ENCODE measurements around the gene ERN1.

ERN1 gene

DNA sequence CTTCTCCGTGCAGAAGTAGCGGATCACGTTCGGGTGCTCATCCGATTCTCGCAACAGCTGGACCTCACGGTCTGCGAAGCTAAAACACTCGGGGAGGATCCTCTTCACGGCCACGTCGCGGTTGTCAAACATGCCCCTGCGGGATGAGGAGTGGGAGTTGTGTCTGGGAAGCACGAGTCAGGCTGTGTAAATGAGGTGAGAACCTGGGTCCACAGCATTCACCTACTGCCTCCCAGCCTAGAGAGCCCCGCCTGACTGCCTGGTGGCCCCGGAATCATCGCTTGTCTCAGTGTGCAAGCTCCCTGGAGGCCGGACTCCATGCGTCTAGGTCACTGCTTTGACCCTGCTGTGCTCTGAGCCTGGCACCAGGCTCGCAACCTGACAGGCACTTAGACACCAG lies 75.6 kb downstream of the ERN1 start:
- H3K27me3 ChIP-seq (ENCODE audit: control insufficient read depth in 2 of 2, insufficient read depth in 2 of 2, low read length in 2 of 2) = no peaks in the 10 kb centered on the region
- H3K9ac ChIP-seq (ENCODE audit: low read depth in 1 of 2, low read length in 2 of 2) = no peak overlapping the region
- H3K9me3 ChIP-seq (ENCODE audit: control insufficient read depth in 2 of 2, low read length in 2 of 2) = no peaks in the 10 kb centered on the region
- peaks cover 66 to 68% of the 10 kb centered on the region in 2 donors for H3K36me3 ChIP-seq (ENCODE audit: control insufficient read depth in 2 of 2, insufficient read depth in 2 of 2, low read length in 2 of 2)
- no peak overlapping the region for H3K27ac ChIP-seq (ENCODE audit: low read depth in 2 of 2, low read length in 2 of 2)
- H3K4me1 ChIP-seq (ENCODE audit: control insufficient read depth in 2 of 2, insufficient read depth in 2 of 2, low read length in 2 of 2) = no peaks in the 10 kb centered on the region
- no peak overlapping the region for H3K4me3 ChIP-seq (ENCODE audit: low read length in 2 of 2)

DNA sequence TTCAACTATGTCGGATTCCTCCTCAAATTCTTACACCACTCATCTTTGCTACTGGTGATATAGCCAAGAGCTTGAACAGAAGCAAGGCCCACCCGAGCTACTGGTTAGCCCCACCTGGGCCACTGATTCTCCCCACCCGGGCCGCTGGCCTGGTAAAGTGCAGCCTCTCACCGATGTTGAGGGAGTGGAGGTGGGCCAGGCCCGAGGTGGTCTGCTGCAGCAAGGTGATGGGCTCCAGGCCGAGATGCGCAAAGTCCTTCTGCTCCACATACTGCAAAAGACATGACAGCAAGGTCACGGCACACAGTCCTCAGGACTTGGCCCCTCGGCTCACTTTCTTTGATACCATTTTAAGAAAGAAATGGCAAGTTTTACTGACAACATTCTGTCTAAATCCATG lies 76.8 kb downstream of the ERN1 start:
- Histone ChIP-seq H3K9me3 (ENCODE audit: control insufficient read depth in 2 of 2, low read length in 2 of 2) (no peaks in the 10 kb centered on the region), H3K36me3 (ENCODE audit: control insufficient read depth in 2 of 2, insufficient read depth in 2 of 2, low read length in 2 of 2) (peaks cover 74 to 76% of the 10 kb centered on the region in 2 donors), H3K27me3 (ENCODE audit: control insufficient read depth in 2 of 2, insufficient read depth in 2 of 2, low read length in 2 of 2) (no peaks in the 10 kb centered on the region), H3K9ac (ENCODE audit: low read depth in 1 of 2, low read length in 2 of 2) (no peak overlapping the region), H3K27ac (ENCODE audit: low read depth in 2 of 2, low read length in 2 of 2) (no peak overlapping the region), H3K4me1 (ENCODE audit: control insufficient read depth in 2 of 2, insufficient read depth in 2 of 2, low read length in 2 of 2) (no peaks in the 10 kb centered on the region), H3K4me3 (ENCODE audit: low read length in 2 of 2) (no peak overlapping the region)

DNA sequence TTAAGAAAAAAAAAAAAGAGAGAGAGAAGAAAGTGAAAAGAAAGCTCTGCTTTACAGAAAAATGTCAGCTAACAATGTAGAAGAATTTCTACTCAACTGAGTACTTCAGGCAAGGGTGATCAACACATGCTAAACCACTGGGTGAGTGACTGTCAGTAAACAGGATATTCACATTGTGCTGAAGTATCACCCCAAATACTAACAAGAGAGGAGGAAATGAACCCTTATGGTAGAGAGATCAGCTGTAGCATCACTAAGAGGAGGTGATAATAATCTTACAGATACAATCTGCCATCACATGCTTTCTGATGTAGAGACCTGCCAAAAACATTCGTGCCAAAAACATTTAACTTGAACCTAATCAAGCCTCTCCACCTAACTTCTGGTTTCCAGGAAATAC lies 78.8 kb downstream of the ERN1 start:
- no peaks in the 10 kb centered on the region for H3K4me1 ChIP-seq (ENCODE audit: control insufficient read depth in 2 of 2, insufficient read depth in 2 of 2, low read length in 2 of 2)
- no peaks in the 10 kb centered on the region for H3K27me3 ChIP-seq (ENCODE audit: control insufficient read depth in 2 of 2, insufficient read depth in 2 of 2, low read length in 2 of 2)
- no peak overlapping the region for H3K4me3 ChIP-seq (ENCODE audit: low read length in 2 of 2)
- no peak overlapping the region for H3K9ac ChIP-seq (ENCODE audit: low read depth in 1 of 2, low read length in 2 of 2)
- H3K9me3 ChIP-seq (ENCODE audit: control insufficient read depth in 2 of 2, low read length in 2 of 2) = no peaks in the 10 kb centered on the region
- H3K27ac ChIP-seq (ENCODE audit: low read depth in 2 of 2, low read length in 2 of 2) = no peak overlapping the region
- H3K36me3 ChIP-seq (ENCODE audit: control insufficient read depth in 2 of 2, insufficient read depth in 2 of 2, low read length in 2 of 2) = peaks cover 74 to 75% of the 10 kb centered on the region in 2 donors

DNA sequence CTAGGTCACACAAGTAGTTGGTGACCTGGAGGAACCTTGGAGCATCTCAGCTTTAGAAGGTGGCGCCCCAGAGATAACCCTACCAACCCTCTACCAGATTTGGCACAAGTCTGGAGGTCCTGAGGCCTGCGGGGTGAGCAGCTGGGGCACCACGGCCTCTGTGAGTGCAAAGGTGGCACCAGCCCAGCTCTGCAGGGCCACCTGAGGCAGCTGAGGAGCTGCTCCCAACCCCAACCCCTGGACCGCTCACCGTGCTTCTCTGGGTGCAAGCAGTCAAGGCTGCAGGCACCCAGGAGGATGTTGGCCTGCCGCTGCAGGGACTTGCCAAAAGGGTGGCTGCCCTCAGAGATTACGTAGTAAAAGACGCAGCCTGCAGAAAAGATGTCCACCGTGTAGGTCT lies 81.1 kb downstream of the ERN1 start:
- no peaks in the 10 kb centered on the region for H3K4me1 ChIP-seq (ENCODE audit: control insufficient read depth in 2 of 2, insufficient read depth in 2 of 2, low read length in 2 of 2)
- no peak overlapping the region for H3K27ac ChIP-seq (ENCODE audit: low read depth in 2 of 2, low read length in 2 of 2)
- no peak overlapping the region for H3K9ac ChIP-seq (ENCODE audit: low read depth in 1 of 2, low read length in 2 of 2)
- peaks cover 73 to 79% of the 10 kb centered on the region in 2 donors for H3K36me3 ChIP-seq (ENCODE audit: control insufficient read depth in 2 of 2, insufficient read depth in 2 of 2, low read length in 2 of 2)
- no peaks in the 10 kb centered on the region for H3K9me3 ChIP-seq (ENCODE audit: control insufficient read depth in 2 of 2, low read length in 2 of 2)
- no peaks in the 10 kb centered on the region for H3K27me3 ChIP-seq (ENCODE audit: control insufficient read depth in 2 of 2, insufficient read depth in 2 of 2, low read length in 2 of 2)
- no peak overlapping the region for H3K4me3 ChIP-seq (ENCODE audit: low read length in 2 of 2)

DNA sequence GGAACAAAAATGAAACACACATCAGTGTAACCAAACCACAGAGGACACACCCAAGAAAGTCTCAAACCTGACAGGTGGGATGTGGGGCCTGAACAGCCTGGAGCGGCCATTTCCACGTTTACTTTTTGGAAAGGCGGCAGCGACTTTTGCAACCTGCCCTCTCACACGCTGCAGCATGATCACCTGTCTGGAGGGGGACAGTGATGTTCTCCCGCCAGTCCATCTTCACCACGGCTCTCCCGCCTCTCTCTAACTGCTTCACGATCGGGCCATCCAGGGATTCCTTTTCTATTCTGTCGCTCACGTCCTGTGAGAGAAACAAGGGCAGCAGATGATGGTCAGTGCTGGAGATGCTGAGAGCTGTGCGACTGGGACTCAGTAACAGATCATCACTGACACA lies 84.8 kb downstream of the ERN1 start:
- Histone ChIP-seq H3K4me1 (ENCODE audit: control insufficient read depth in 2 of 2, insufficient read depth in 2 of 2, low read length in 2 of 2) (no peaks in the 10 kb centered on the region), H3K9me3 (ENCODE audit: control insufficient read depth in 2 of 2, low read length in 2 of 2) (no peaks in the 10 kb centered on the region), H3K27me3 (ENCODE audit: control insufficient read depth in 2 of 2, insufficient read depth in 2 of 2, low read length in 2 of 2) (no peaks in the 10 kb centered on the region), H3K27ac (ENCODE audit: low read depth in 2 of 2, low read length in 2 of 2) (no peak overlapping the region), H3K4me3 (ENCODE audit: low read length in 2 of 2) (no peak overlapping the region), H3K9ac (ENCODE audit: low read depth in 1 of 2, low read length in 2 of 2) (no peak overlapping the region), H3K36me3 (ENCODE audit: control insufficient read depth in 2 of 2, insufficient read depth in 2 of 2, low read length in 2 of 2) (peaks cover 58 to 67% of the 10 kb centered on the region in 2 donors)

DNA sequence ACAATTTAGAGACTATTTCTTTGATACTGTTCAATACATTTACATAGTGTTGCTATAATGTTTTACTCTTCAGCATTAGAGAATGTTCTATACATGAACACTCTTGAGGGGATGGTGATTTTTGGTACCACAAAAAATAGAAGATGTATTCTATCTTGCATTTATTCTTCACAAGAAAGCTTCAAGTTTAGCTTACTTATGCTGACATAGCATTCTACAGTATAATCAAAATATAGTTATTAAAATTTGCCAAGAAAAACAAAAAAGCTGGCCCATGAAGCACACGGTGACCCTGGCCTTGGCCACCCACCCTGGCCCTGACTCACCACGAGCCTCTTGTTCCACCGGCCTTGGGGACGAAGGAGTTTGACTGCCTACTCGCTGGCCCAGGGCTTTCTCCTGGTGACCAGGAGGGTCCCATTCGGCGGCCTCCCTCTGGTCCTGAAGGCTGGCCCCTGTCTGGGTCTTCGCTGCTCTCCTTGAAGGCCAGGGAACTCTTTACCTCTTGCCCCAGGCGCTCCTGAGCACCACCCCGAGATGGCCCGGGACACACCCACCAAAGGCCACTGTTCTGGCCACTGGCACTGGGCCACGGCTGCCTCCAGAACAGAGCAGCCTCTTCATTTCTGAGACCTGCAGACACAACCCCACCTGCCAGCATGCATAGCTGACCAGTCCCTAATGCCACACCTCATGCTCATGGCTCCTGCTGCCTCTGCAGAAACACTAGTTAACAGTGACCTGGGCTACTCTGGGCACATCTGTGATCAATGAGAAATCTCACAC lies 87.1 kb downstream of the ERN1 start:
- Histone ChIP-seq H3K9me3 (ENCODE audit: control insufficient read depth in 2 of 2, low read length in 2 of 2) (no peaks in the 10 kb centered on the region), H3K4me1 (ENCODE audit: control insufficient read depth in 2 of 2, insufficient read depth in 2 of 2, low read length in 2 of 2) (no peaks in the 10 kb centered on the region), H3K4me3 (ENCODE audit: low read length in 2 of 2) (no peak overlapping the region), H3K36me3 (ENCODE audit: control insufficient read depth in 2 of 2, insufficient read depth in 2 of 2, low read length in 2 of 2) (peaks cover 42 to 53% of the 10 kb centered on the region in 2 donors), H3K9ac (ENCODE audit: low read depth in 1 of 2, low read length in 2 of 2) (no peak overlapping the region), H3K27me3 (ENCODE audit: control insufficient read depth in 2 of 2, insufficient read depth in 2 of 2, low read length in 2 of 2) (no peaks in the 10 kb centered on the region), H3K27ac (ENCODE audit: low read depth in 2 of 2, low read length in 2 of 2) (no peak overlapping the region)

DNA sequence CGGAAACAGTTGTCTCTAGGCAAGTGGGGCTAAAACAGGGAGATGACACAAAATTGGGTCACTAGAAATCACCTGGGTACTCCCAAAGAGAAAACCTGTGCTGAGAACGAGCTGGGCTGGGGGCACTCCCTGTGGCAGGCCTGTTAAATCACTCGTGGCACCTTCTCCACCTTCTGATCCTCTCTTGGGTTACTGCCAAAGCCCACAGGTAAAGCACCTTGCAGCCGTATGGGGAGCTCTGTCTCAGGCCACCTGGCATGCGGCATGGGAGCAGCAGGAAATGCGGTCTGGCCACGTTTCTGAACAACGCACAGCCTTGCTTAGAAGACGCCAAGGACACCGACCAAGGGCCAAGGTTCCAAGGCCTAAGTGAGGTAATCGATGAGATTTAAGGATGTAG lies 88.0 kb downstream of the ERN1 start:
- H3K9ac ChIP-seq (ENCODE audit: low read depth in 1 of 2, low read length in 2 of 2) = no peak overlapping the region
- H3K27me3 ChIP-seq (ENCODE audit: control insufficient read depth in 2 of 2, insufficient read depth in 2 of 2, low read length in 2 of 2) = no peaks in the 10 kb centered on the region
- H3K9me3 ChIP-seq (ENCODE audit: control insufficient read depth in 2 of 2, low read length in 2 of 2) = no peaks in the 10 kb centered on the region
- H3K36me3 ChIP-seq (ENCODE audit: control insufficient read depth in 2 of 2, insufficient read depth in 2 of 2, low read length in 2 of 2) = peaks cover 42 to 50% of the 10 kb centered on the region in 2 donors
- H3K4me1 ChIP-seq (ENCODE audit: control insufficient read depth in 2 of 2, insufficient read depth in 2 of 2, low read length in 2 of 2) = no peaks in the 10 kb centered on the region
- H3K27ac ChIP-seq (ENCODE audit: low read depth in 2 of 2, low read length in 2 of 2) = no peak overlapping the region
- H3K4me3 ChIP-seq (ENCODE audit: low read length in 2 of 2) = no peak overlapping the region

DNA sequence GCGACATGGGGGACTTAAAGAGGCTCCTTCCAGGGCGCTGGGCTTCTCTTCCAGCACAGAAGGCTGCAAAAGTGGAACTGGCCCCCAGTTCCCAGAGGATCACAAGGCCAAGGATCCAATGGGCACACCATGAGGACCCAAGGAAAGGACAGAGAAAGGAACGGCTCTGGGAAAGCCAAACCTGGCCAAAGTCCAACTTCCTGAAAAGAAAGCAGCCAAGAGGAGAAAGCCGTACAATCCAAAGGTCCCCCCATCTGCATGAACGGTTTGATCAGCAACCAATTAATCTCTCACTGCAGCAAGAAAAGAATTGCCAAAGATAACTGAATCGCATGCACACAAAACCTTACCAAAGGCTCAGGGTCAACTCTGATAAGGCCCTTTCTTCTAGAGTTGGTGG lies 89.7 kb downstream of the ERN1 start:
- Histone ChIP-seq H3K9ac (ENCODE audit: low read depth in 1 of 2, low read length in 2 of 2) (no peak overlapping the region), H3K9me3 (ENCODE audit: control insufficient read depth in 2 of 2, low read length in 2 of 2) (no peaks in the 10 kb centered on the region), H3K36me3 (ENCODE audit: control insufficient read depth in 2 of 2, insufficient read depth in 2 of 2, low read length in 2 of 2) (peaks cover 29 to 33% of the 10 kb centered on the region in 2 donors), H3K27ac (ENCODE audit: low read depth in 2 of 2, low read length in 2 of 2) (no peak overlapping the region), H3K4me3 (ENCODE audit: low read length in 2 of 2) (no peak overlapping the region), H3K27me3 (ENCODE audit: control insufficient read depth in 2 of 2, insufficient read depth in 2 of 2, low read length in 2 of 2) (no peaks in the 10 kb centered on the region), H3K4me1 (ENCODE audit: control insufficient read depth in 2 of 2, insufficient read depth in 2 of 2, low read length in 2 of 2) (no peaks in the 10 kb centered on the region)

DNA sequence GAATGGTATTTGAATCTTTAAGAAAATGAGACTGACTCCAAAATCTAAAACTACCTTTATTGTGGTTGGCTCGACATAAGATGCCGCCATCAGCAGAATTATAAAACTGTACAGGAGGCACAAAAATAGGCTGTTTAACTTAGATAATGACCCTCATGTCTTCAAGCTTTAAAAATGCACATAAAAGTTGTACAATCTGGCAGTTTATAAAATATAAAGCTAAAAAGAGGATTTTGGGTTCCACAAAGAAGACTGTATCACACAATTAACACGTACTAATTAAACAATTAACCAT lies 90.9 kb downstream of the ERN1 start:
- Histone ChIP-seq H3K9me3 (ENCODE audit: control insufficient read depth in 2 of 2, low read length in 2 of 2) (no peaks in the 10 kb centered on the region), H3K4me3 (ENCODE audit: low read length in 2 of 2) (no peak overlapping the region), H3K36me3 (ENCODE audit: control insufficient read depth in 2 of 2, insufficient read depth in 2 of 2, low read length in 2 of 2) (peaks cover 17 to 22% of the 10 kb centered on the region in 2 donors), H3K9ac (ENCODE audit: low read depth in 1 of 2, low read length in 2 of 2) (no peak overlapping the region), H3K27ac (ENCODE audit: low read depth in 2 of 2, low read length in 2 of 2) (no peak overlapping the region), H3K4me1 (ENCODE audit: control insufficient read depth in 2 of 2, insufficient read depth in 2 of 2, low read length in 2 of 2) (no peaks in the 10 kb centered on the region), H3K27me3 (ENCODE audit: control insufficient read depth in 2 of 2, insufficient read depth in 2 of 2, low read length in 2 of 2) (no peaks in the 10 kb centered on the region)

DNA sequence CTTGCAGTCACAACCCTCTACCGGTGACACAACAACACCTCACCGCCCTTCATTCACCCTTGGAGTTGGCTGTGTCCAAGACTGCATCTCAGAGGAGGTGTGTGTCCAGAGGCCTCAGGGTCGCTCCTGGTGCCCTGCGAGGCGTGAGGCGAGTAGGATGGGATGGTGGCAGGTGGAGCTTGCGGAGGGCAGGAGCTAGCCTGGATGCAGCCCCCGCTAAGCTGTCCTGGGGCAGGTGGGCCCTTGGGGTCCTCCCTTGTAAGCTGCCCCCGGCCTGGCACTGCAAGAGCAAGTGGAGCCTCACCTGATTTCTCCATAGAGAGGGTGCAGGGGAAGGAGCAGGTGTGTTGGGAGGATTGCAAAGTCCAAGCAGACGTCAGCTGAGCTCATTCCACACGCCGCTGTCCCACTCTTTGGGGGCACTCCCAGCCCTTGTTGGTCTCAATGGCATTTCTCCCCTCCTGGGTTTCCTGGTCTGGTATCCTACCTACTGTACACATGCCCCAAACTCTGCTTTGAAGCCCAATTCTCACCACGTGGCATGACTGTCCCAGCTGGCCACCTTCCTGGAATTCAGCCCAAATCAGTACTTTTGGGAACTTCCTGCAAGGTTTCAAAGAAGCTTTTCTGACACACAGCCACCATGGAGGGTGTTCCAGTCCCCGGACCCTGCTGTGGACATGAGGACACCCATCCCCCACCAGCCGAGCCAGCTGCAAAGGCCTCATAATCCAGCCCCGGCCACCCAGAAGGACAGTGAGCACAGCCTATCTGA lies 91.4 kb downstream of the ERN1 start:
- Histone ChIP-seq H3K36me3 (ENCODE audit: control insufficient read depth in 2 of 2, insufficient read depth in 2 of 2, low read length in 2 of 2) (peaks cover 13 to 16% of the 10 kb centered on the region in 2 donors), H3K9me3 (ENCODE audit: control insufficient read depth in 2 of 2, low read length in 2 of 2) (no peaks in the 10 kb centered on the region)

More for the DNA sequence above, 91.4 kb downstream of the ERN1 start:
- H3K27me3 ChIP-seq (ENCODE audit: control insufficient read depth in 2 of 2, insufficient read depth in 2 of 2, low read length in 2 of 2) = no peaks in the 10 kb centered on the region
- H3K9ac ChIP-seq (ENCODE audit: low read depth in 1 of 2, low read length in 2 of 2) = no peak overlapping the region
- no peaks in the 10 kb centered on the region for H3K4me1 ChIP-seq (ENCODE audit: control insufficient read depth in 2 of 2, insufficient read depth in 2 of 2, low read length in 2 of 2)
- H3K27ac ChIP-seq (ENCODE audit: low read depth in 2 of 2, low read length in 2 of 2) = no peak overlapping the region
- no peak overlapping the region for H3K4me3 ChIP-seq (ENCODE audit: low read length in 2 of 2)
